Measurements from ENCODE around the gene CADM4.
"Not testable (repeated sequence)": the region's sequence is repeated elsewhere in the genome, so short reads cannot be mapped to it uniquely, and the experiment has no call there.

The CADM4 gene, protein sequence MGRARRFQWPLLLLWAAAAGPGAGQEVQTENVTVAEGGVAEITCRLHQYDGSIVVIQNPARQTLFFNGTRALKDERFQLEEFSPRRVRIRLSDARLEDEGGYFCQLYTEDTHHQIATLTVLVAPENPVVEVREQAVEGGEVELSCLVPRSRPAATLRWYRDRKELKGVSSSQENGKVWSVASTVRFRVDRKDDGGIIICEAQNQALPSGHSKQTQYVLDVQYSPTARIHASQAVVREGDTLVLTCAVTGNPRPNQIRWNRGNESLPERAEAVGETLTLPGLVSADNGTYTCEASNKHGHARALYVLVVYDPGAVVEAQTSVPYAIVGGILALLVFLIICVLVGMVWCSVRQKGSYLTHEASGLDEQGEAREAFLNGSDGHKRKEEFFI

DNA sequence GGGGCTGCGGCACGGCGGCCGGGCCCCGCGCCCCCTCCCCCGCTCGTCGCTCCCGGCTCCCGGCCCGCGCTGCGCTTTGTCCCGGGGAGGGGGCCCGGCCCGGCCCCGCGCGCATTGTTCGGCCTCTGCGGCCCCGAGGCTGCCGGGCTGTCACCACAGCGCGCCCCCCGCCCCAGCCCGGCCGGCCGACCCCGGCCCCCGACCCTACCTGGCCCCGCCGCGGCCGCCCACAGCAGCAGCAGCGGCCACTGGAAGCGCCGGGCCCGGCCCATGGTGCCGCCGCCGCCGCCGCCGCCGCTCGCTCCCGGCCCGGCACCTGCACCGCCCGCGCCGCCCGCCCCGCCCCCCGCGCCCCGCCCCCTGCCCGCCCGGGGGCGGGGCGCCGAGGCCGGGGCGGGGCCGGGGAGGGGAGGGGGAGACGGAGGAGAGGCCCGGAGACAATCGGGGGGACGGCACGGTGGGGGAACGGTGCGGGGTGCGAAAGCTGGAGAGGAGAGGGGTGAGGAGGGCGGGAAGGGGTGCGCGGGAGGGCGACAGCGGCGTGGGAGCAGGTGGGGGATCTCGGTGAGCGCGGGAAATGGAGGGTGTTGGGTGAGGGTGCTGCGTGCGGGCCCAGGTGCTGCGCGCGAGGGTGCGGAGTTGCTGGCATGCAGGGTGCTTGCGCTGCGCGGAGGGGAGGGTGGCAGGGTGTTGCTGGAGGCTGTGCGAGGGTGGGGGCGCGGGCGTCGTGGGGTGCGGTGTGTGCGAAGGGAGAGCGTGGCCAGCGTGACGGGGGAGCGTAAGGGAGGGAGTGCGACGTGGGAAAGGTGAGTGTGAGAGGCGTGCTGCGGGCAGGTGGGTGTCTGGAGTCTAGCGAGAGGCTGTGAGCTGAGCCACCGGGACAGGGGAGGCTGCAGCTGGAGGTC lies at the start of gene CADM4:
Gene CADM4, minus strand, starts transcription at position 332 of the 905 bp plus-strand sequence. Its CDS starts 60 bp downstream, at position 272.
- no peak for DNase-seq (ENCODE audit: low read depth)

DNA sequence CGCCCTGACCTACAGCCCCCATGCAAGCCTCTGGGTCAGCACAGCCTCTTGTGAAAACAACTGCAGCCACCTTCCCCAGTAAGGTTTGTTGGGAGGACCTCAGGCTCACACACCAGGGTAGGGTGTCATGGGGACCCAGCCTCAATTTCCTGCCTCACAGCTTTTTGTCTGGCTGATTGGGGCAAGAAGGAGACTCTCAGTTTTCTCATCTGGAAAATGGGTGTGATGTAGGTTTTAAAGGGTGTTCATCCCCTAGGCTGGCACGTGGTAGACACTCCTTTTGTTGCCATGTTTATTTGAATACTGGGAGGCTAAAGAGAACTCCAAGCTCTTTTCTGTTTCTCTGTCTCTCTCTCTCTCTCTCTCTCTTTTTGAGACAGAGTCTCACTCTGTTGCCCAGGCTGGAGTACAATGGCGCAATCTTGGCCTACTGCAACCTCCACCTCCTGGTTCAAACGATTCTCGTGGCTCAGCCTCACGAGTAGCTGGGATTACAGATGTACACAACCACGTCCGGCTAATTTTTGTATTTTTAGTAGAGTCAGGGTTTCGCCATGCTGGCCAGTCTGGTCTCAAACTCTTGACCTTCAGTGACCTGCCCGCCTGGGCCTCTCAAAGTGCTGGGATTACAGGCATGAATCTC lies 48.5 kb upstream of the CADM4 start:
- no peak for DNase-seq (ENCODE audit: low read depth)

DNA sequence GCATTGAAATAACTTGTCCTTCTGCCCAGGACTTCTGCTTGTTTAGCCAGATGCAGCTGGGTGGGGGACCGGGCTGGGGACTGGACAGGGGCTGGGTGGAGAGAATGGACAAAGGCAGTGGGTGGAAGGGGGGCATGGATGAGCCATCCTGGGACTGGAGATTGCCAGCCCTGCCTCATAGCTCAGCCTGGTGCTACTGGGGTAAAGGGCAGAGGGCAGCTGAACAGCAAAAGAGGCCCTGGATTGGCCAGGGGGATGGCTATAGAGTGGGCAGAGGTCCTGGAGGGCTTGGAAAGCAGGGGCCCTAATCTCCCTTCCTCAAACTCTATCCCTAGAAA lies 48.0 kb upstream of the CADM4 start:
- DNase-seq (ENCODE audit: low read depth): no peak

DNA sequence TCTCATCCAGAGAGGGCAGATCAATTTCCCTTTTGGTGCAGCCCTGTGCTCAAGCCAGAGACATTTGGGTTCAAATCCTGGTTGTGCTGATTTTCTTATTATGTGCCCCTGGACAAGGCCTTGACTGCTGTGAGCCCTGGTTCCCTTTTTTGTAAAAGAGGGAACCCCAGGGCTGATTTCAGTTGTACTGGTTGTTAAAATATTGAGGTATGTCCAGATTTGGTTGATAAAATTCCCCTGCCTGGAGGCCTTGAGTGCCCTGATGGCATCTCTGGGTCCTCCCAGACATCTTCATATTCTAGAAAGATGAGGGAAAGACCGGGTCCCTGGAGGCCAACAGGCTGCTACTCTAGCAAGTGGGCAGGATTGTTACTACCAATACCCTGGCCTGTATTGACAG lies 44.7 kb upstream of the CADM4 start:
- DNase-seq (ENCODE audit: low read depth): no peak

DNA sequence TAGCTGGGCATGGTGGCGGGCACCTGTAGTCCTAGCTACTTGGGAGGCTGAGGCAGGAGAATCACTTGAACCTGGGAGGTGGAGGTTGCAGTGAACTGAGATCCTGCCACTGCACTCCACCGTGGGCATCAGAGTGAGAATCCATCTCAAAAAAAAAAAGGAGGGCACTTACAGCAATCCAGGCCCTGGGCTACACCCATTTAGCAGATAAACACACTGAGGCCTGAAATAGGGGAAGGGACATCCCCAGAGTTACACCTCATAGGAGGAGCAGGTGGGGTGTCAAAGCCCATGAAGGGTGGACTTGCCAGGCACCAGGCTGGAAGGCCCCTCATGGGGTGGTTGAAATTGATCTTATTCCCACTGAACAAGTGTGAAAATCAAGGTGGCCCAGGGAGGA lies 44.3 kb upstream of the CADM4 start:
- DNase-seq (ENCODE audit: low read depth): no peak

DNA sequence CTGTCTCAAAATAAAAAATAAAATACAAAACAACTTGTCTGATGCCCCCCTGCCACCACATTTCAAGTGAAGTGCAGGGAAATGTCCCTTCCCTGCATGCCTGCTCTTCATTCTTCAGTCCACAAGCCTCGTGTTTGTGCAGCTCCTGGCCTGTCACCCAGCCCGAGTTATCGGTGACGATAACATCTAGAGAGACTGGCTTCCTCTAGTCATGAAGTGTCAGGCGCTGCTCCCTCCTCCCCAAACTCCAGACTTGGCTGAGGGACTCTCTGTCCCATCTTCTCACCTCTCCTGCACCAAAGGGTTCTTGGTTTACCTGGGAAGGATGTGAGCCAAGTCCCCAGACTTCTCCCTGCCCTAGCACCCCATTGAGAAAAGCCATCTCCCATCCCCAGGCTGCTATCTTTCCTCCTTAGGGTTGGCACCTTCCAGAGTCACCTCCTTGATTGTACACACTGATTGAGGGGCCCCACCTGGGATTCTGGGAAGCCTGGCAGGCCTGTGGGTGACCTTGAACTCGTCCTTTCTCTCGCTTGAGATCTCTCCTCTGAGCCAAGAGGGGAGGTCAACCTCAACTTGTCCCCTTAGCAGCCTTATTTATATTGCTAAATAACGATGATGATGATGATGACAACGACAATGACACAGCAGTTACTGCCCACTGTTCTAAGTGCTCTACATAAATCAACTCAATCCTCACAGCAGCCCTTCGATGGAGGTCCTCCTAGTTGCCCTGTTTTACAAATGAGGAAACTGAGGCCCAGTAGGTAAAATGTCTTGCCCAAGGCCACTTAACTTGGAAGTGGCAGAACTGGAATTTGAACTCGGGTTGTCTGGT lies 43.4 kb upstream of the CADM4 start:
- no peak for DNase-seq (ENCODE audit: low read depth)

DNA sequence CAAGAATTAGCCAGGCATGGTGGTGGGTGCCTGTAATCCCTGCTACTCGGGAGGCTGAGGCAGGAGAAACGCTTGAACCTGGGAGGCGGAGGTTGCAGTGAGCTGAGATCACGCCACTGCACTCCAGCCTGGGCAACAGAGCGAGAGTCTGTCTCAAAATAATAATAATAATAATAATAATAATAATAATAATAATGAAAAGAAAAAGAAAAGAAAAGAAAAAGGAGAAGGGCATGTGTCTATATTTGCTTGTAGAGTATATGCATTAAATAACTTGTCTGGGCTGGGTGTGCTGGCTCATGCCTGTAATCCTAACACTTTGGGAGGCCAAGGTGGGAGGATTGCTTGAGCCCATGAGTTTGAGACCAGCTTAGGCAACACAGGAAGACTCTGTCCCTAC lies 42.6 kb upstream of the CADM4 start:
- not testable (repeated sequence) for DNase-seq (ENCODE audit: low read depth)

DNA sequence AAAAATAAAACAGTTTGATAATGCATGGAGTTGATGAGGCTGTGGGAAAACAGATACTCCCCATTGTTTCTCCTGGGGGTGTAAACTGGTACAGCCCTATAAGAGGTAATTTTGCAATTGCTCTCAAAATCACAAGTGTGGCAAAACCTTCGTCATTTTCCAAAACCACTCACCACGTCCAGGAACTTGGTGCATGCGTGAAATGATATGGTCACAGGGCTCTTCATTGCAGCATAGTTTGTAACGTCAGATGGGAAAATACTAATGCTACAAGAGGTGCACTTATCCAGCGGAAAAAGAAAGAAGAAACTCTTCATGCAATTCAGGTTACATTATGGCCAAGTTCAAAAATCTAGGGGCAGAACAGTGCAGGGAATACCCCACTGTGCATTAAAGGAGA lies 42.2 kb upstream of the CADM4 start:
- DNase-seq (ENCODE audit: low read depth): no peak

DNA sequence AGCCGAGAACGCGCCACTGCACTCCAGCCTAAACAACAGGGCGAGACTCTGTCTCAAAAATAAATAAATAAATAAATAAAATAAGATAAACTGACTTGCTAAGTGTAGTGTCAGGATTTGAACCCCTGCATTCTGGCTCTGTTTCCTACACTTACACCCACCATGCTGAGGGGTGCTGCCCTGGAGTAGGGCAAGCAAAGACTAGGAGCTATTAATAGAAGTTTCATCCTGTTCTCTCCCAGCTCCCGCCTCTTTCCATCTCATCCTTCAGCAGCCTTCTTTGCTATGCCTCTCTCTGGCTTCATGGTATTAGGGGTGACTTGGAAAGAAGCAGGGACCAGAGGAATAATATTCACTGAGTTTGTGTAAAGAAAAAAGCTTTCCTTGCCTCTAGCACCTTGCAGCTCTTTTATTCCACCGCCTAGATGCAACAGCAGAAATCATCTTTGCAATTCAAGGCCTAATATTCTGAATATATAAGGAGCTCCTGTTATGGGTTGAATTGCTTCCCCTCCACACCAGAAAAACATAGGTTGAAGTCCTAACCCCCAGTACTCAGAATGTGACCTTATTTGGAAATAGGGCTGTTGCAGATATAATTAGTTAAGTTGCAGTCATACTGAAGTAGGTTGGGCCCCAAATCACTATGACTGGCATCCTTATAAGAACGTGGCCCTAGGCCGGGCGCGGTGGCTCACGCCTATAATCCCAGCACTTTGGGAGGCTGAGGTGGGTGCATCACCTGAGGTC lies 39.0 kb upstream of the CADM4 start:
- no peak for DNase-seq (ENCODE audit: low read depth)

DNA sequence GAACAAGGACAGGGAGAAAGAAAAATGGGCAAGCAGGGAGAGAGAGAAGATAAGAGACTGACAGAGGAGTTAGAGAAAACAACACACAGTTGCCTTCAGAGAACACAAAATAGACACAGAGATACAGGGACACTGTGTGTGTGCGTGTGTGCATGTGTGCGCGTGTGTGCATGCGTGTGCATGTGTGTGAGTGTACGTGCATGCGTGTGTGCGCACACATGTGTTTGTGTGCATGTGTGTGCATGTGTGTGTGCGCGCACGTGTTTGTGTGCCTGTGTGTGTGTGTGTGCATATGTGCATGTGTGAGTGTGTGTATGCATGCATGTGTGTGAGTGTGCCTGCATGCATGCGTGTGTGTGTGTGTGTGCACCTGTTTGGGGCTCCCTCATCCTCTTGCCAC lies 36.3 kb upstream of the CADM4 start:
- no peak for DNase-seq (ENCODE audit: low read depth)

DNA sequence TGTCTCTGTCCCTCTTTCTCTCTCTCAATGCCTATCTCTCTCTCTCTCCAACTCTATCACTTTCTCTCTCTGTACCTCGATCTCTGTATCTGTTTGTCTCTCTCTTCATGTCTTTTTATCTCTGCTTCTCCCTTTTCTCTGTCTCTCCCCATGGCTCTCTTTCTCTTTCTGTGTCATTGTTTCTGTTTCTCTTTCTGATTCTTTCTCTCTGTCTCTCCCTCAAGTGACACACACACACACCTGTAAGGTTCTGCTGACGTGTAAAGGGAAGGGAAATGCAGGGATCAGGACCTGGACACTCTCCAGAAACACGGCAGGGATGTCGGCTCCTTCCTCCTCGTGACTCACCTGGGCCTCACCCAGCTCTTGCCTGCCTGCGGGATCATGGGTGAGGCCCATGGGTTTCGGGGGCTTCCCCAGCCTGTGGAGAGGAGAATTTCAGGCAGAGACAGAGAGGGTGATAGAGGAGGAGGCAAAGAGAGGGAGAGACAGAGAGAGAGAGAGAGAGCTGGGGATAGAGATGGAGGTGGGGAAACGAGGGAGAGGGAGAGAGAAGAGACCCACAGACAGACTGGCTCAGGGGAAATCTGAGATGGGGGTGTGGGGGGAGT lies 35.7 kb upstream of the CADM4 start:
- no peak for DNase-seq (ENCODE audit: low read depth)

DNA sequence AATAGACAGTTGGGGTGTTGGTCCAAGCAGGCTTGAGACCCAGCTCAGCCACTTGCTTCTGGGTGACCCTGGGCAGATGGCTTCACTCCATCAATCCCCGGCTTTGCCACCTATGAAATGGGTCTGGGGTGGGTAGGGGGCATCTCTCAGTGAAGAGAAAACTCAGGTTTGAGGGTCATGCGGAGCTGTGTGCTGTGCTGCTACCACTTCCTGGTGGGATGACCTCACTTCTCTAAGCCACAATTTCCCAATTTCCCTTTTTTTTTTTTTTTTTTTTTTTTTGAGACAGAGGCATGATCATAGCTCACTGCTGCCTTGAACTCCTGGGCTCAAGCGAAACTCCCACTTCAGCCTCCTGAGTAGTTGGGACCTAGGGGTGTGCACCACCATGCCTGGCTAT lies 34.9 kb upstream of the CADM4 start:
- DNase-seq (ENCODE audit: low read depth): no peak

DNA sequence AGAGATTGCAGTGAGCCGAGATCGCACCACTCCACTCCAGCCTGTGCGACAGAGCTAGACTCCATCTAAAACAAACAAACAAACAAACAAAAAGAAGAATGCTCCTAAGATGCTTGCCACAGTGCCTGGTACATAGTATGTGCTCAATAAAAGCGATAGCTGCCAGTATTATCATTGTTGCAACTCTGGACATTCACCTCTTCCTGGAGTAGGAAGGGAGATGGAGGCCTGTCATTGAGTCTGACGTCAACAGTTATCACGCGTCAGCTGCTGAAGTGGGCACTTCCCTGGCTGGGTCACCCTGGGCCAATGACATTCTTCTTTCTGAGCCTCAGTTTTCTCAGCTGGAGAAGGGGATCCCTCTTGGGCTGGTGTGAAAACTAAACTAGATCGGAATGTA lies 34.5 kb upstream of the CADM4 start:
- no peak for DNase-seq (ENCODE audit: low read depth)

DNA sequence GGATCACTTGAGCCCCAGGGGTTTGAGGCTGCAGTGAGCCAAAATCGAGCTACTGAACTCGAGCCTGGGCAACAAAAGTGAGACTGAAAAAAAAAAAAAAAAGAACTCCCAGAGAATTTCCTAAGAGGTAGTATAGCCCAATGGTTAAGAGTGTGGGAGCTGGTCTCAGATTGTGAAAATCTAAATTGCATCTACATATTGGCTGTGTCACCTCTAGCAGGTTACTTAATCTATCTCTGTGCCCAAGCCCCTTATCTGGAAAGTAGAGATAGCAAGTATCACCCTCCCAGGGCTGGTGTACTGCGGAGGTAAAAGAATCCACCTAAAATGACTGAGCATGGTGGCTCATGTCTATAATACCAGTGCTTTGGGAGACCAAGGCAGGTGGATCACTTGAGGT lies 34.0 kb upstream of the CADM4 start:
- DNase-seq (ENCODE audit: low read depth): no peak

DNA sequence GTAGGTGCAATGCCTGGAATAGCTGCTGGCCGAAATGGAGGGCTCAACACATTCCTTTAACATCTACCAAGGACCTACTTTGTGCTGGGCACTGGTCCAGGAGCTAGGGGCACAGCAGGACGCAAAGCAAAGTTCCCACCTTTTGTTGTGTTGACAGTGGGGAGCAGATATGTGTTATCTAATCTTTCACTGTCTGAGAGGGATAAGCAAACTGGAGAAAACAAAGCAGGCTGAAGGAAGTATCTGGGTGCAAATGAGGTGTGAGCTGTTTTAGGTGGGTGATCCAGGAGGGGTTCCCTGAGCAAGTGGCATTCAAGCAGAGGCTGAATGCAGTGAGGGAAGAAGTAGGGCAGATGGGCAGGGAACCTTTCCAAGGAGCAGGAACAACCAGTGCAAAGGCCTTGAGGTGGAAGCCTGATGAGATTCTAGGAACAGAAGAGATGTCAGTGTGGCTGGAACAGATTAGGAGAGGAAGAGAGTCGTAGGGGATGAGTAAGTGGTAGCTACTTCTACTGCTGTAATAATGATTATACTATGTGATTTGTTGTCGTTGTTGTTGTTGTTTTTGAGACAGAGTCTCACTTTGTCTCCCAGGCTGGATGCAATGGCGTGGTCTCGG lies 32.5 kb upstream of the CADM4 start:
- no peak for DNase-seq (ENCODE audit: low read depth)

DNA sequence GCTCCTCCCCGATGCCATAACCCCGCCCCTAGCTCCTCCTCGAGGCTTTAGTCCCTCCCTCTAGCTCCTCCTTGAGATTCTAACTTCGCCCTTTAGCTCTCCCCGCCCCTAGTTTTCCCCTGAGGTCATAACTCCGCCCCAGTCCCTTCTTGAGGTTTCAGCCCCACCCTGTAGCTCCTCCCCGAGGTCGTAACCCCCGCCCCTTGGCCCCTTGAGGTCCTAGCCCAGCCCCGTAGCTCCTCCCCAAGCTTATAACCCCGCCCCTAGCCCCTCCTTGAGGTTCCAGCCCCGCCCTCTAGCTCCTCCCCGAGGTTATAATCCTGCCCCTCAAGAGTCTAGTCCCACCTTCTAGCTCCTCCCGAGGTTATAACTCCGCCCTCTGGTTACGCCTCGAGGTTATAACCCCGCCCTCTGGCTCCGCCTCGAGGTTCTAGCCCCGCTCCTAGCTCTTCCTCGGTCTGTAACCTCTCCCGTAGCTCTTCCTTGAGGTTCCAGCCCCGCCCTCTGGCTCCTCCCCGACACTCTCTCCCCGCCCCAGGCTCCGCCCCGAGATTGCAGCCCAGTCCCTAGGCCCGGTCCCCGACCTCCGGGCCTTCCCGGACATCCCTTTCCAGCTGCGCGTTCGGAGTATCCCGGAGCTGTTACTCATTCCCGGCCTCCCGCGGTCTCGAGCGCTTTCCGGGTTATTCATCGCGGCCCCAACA lies 28.9 kb upstream of the CADM4 start:
- peak; percentile 100 for DNase-seq (ENCODE audit: low read depth)

DNA sequence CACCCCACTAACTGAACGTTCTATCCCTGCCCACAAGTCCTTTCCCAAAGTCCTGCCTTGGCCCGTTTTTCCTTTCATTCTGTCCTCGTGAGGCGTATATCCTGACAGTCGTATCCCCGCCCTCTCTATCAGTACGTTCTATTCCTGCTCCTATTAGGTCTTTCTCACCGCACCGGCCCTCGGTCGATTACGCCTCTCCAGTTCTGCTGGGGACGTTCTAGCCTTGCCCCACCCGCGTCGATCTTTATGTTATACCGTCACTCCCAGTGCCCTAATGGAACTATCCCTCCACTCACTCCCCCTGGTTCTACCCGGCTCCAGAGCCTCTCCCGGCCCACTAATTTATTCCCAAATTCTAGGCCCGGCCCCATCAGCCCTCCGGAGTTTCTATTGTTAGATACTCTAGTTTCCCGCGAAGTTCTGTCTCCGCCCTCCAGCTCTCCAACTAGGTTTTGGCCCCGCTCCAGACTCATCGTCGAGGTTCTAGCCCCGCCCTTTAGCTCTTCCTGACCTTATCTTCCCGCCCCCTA lies 28.3 kb upstream of the CADM4 start:
- DNase-seq (ENCODE audit: low read depth): no peak

DNA sequence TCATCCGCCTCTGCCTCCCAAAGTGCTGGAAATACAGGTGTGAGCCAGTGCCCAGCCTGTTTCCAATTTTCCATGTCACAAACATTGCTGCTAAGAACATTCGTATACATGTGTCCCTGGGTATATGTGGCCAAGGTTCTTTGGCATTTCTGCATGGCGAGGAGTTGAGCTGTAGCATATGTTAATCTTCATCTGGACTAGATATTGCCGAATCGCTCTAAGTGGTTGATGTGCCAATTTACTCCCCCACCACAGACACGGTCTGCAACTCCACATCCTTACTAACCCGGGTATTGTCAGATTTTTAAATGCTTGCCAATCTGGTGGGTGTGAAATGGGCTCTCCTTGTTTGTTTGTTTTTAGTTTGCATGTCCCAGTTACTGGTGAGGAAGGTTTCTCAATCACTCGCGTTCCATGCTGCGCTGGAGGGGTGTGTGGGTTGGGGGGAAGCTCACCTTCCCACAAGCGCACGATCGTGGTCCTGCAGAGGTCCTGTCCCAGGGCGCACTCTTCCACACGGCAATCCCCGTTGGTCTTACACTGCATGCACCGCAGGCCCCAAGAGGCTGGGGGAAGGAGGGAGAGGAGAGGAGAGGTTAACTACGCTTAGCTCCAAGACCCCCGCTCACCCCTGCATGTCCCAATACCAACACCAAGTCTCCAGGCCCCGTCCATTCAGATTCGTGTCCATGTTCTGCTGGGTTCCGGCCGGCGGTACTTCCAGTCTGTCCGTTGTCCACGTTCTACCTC lies 27.7 kb upstream of the CADM4 start:
- no peak for DNase-seq (ENCODE audit: low read depth)

DNA sequence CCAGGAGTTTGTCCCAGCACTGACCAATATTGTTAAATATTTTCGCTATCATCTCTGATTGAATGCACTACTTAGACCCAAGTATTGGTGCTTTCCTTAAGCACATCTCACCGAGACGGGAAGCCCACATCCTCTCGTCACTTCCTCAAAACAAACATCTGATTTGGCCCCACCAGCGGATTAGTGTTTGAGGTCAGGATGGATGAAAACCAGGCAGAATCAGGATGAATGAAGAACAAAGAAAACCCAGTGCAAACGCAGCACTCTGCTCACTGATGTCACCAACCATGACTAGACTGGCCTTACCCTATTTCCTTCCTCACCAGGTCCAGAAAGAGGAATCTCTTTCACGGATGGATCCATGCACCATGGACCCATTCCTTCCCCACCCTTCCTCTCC lies 24.4 kb upstream of the CADM4 start:
- no peak for DNase-seq (ENCODE audit: low read depth)
